ENCODE measurements around the gene KDM6A.
"Not testable (repeated sequence)": the region's sequence is repeated elsewhere in the genome, so short reads cannot be mapped to it uniquely, and the experiment has no call there.

Gene KDM6A

GRCh38 chrX:44943007-44943406, 70.0 kb downstream of the KDM6A start:
- H3K4me3 ChIP-seq (ENCODE audit: low read depth, low read length), result no peak overlapping the region
- no peak for DNase-seq (ENCODE audit: low read depth)
- TF ChIP-seq CTCF (IDR thresholded peaks at IDR 0.05; ENCODE audit: low read depth, low read length, missing control alignments), result no peak

- H3K4me3 ChIP-seq (ENCODE audit: low read depth, low read length), result no peak overlapping the region
- DNase-seq (ENCODE audit: low read depth), result no peak
- TF ChIP-seq CTCF (IDR thresholded peaks at IDR 0.05; ENCODE audit: low read depth, low read length, missing control alignments), result no peak
These were observed 71.9 kb downstream of the KDM6A start for GRCh38 chrX:44944894-44945293.

- peak; percentile 7 for TF ChIP-seq CTCF (IDR thresholded peaks at IDR 0.05; ENCODE audit: low read depth, low read length, missing control alignments)
- no peak for DNase-seq (ENCODE audit: low read depth)
- no peak overlapping the region for H3K4me3 ChIP-seq (ENCODE audit: low read depth, low read length)
These were observed 72.7 kb downstream of the KDM6A start for GRCh38 chrX:44945736-44946135.

- no peak for TF ChIP-seq CTCF (IDR thresholded peaks at IDR 0.05; ENCODE audit: low read depth, low read length, missing control alignments)
- no peak for DNase-seq (ENCODE audit: low read depth)
- H3K4me3 ChIP-seq (ENCODE audit: low read depth, low read length), result no peak overlapping the region
These were observed 73.8 kb downstream of the KDM6A start for GRCh38 chrX:44946771-44947170.

GRCh38 chrX:44947995-44948394, 75.0 kb downstream of the KDM6A start:
- H3K4me3 ChIP-seq (ENCODE audit: low read depth, low read length), result no peak overlapping the region
- DNase-seq (ENCODE audit: low read depth), result no peak
- no peak for TF ChIP-seq CTCF (IDR thresholded peaks at IDR 0.05; ENCODE audit: low read depth, low read length, missing control alignments)

- no peak overlapping the region for H3K4me3 ChIP-seq (ENCODE audit: low read depth, low read length)
- no peak for TF ChIP-seq CTCF (IDR thresholded peaks at IDR 0.05; ENCODE audit: low read depth, low read length, missing control alignments)
These were observed 75.4 kb downstream of the KDM6A start for GRCh38 chrX:44948406-44948805.

GRCh38 chrX:44949125-44949524, 76.1 kb downstream of the KDM6A start:
- TF ChIP-seq CTCF (IDR thresholded peaks at IDR 0.05; ENCODE audit: low read depth, low read length, missing control alignments), result no peak
- no peak overlapping the region for H3K4me3 ChIP-seq (ENCODE audit: low read depth, low read length)
- no peak for DNase-seq (ENCODE audit: low read depth)

More at GRCh38 chrX:44948406-44948805, 75.4 kb downstream of the KDM6A start:
- DNase-seq (ENCODE audit: low read depth), result no peak

- not testable (repeated sequence) for H3K4me3 ChIP-seq (ENCODE audit: low read depth, low read length); DNase-seq (ENCODE audit: low read depth)
These were observed 77.7 kb downstream of the KDM6A start for GRCh38 chrX:44950471-44951366.

All from GM12864 (cell line).